Measurements from ENCODE around the gene LRSAM1.
"Not testable (repeated sequence)": the region's sequence is repeated elsewhere in the genome, so short reads cannot be mapped to it uniquely, and the experiment has no call there.

Gene LRSAM1

GRCh38 chr9:127463382-127463781 is 12.1 kb downstream of the LRSAM1 start:
- DNase-seq: no peak

- no peak for DNase-seq
Observed at GRCh38 chr9:127463911-127464310, 12.6 kb downstream of the LRSAM1 start.

- not testable (repeated sequence) for DNase-seq
Observed at GRCh38 chr9:127466407-127466917, 15.2 kb downstream of the LRSAM1 start.

GRCh38 chr9:127467621-127468020 is 16.3 kb downstream of the LRSAM1 start:
- peak; percentile 86 for DNase-seq

GRCh38 chr9:127470662-127471061 is 19.4 kb downstream of the LRSAM1 start:
- DNase-seq: no peak

GRCh38 chr9:127473501-127473900 is 22.2 kb downstream of the LRSAM1 start:
- no peak for DNase-seq

GRCh38 chr9:127473932-127474331 is 22.6 kb downstream of the LRSAM1 start:
- no peak for DNase-seq

GRCh38 chr9:127474592-127474991 is 23.3 kb downstream of the LRSAM1 start:
- DNase-seq: no peak

- no peak for DNase-seq
Observed at GRCh38 chr9:127479507-127480081, 28.3 kb downstream of the LRSAM1 start.

GRCh38 chr9:127482662-127483061 is 31.4 kb downstream of the LRSAM1 start:
- no peak for DNase-seq

GRCh38 chr9:127485995-127486394 is 34.7 kb downstream of the LRSAM1 start:
- DNase-seq: no peak

GRCh38 chr9:127488946-127489345 is 37.6 kb downstream of the LRSAM1 start:
- DNase-seq: no peak

GRCh38 chr9:127489471-127490115 is 38.3 kb downstream of the LRSAM1 start:
- DNase-seq: no peak

- DNase-seq: no peak
Observed at GRCh38 chr9:127490535-127491230, 39.4 kb downstream of the LRSAM1 start.

- no peak for DNase-seq
Observed at GRCh38 chr9:127491516-127491915, 40.2 kb downstream of the LRSAM1 start.

- DNase-seq: no peak
Observed at GRCh38 chr9:127492616-127493015, 41.3 kb downstream of the LRSAM1 start.

GRCh38 chr9:127493592-127494303 is 42.4 kb downstream of the LRSAM1 start:
- DNase-seq: no peak

GRCh38 chr9:127494304-127494702 is 43.0 kb downstream of the LRSAM1 start:
- DNase-seq: no peak

- DNase-seq: no peak
Observed at GRCh38 chr9:127495884-127496555, 44.7 kb downstream of the LRSAM1 start.

- DNase-seq: no peak
Observed at GRCh38 chr9:127496974-127497373, 45.7 kb downstream of the LRSAM1 start.

- DNase-seq: no peak
Observed at GRCh38 chr9:127497656-127498290, 46.5 kb downstream of the LRSAM1 start.

- DNase-seq: no peak
Observed at GRCh38 chr9:127498298-127498697, 47.0 kb downstream of the LRSAM1 start.

Measured in NCI-H526 treated with DMSO at 0.1 percent for 48 hours (cell line).